ENCODE results near the gene PTK6.
"Not testable (repeated sequence)": the region's sequence is repeated elsewhere in the genome, so short reads cannot be mapped to it uniquely, and the experiment has no call there.

PTK6 gene

DNA sequence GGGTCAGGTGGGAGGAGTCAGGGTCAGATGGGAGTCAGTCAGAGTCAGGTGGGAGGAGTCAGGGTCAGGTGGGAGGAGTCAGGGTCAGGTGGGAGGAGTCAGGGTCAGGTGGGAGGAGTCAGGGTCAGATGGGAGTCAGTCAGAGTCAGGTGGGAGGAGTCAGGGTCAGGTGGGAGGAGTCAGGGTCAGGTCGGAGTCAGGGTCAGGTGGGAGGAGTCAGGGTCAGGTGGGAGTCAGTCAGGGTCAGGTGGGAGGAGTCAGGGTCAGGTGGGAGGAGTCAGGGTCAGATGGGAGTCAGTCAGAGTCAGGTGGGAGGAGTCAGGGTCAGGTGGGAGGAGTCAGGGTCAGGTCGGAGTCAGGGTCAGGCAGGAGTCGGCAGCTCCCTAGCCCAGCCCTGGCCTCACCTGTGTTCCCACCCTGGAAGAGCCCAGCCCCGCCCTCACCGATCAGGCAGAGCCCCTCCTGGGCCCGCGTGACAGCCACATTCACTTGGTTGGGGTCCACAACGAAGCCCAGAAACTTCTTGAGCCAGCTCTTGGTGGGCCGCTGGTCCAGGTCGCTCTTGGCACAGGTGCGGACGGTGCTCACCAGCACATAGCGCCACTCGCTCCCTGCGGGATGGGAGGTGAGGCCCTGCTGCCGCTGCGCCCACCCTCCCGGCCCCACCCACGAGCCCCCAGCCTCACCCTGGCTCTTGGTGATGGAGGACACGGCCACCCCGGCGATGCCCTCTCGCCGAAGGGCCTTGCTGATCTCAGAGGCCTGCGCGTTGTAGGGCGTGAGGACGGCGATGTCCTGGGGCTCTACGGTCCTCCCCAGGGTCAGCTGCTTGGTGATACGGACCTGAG lies 22.5 kb upstream of the PTK6 start:
- FAIRE-seq: peak; percentile 90
- DNase-seq (ENCODE audit: low spot score): not testable (repeated sequence)

DNA sequence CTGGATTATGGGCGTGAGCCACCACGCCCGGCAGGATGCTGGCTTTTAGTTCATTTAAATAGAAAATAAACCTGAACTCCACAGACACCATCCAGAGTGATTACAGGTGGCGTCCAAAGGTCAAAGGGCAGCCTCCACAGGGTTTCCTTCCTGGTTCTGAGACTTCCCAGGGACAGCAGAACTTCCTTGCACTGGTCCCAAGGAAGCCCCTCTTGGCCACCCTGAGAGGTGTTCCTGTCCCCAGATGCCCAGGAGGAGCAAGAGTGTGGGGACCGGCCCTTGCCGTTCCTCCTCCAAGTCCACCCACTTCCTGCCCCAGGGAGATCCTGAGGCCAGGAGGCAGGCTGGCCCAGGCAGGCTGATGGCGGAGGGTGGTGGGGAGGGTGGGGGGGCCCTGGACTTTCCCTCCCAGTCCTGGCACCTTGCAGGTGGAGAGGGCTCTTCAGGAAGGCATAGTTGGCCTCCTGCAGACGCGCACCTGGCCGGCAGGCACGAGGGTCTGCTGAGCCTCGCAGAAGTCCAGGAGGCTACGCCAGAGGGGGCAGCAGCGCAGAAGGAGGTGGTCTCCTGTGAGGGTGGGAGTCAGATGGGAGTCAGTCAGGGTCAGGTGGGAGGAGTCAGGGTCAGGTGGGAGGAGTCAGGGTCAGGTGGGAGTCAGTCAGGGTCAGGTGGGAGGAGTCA lies 21.8 kb upstream of the PTK6 start:
- DNase-seq (ENCODE audit: low spot score): no peak
- peak; percentile 61 for FAIRE-seq

DNA sequence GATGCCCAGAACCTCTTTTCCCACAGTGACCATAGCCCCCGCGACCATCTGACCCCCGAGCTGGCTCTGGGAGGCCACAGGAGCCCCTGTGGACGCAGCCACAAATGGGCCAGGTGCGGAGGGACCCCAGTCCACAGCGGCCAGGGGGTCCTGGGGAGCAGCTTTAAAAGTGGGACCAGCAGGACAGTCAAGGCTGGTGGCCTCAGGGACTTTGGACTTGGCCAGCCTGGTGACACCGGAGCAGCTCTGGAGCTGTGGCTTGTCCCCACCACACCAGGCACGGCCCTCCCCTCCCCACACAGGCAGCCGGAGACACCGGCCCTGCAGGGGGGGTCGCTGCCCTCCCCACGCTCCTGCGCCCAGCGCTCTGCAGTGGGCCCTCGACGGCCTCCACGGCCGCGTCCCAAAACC lies 20.3 kb upstream of the PTK6 start:
- DNase-seq (ENCODE audit: low spot score): no peak
- no peak for FAIRE-seq

DNA sequence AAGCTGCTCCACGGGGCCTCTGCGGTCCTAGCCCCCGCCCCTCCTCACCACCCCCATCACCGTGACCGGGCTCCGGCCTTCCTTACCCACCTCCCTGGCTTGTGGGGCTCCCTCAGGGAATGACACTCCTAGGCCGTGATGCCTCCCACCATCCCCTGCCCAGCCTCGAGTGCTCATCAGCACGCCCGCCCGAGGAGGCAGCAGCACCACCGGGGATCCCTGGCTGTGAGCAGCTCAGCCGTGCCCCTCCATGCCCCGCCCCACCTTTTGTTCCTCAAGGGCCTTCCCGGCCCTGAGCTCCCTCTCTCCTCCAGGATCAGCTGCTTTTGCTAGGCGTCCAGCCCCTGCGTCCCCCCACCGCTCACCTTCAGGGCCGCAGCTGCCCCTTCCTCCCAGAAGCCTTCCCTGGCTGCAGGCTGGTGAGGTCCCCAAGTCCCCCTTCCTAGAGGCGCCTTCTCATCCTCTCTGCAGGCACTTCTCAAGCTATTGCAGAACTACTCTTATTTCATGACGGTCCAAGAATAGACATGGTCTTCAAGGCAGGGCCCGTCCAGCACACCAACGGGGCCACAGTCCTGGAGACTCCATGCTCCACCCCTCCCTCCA lies 19.8 kb upstream of the PTK6 start:
- DNase-seq (ENCODE audit: low spot score) (no peak), FAIRE-seq (peak; percentile 58)

DNA sequence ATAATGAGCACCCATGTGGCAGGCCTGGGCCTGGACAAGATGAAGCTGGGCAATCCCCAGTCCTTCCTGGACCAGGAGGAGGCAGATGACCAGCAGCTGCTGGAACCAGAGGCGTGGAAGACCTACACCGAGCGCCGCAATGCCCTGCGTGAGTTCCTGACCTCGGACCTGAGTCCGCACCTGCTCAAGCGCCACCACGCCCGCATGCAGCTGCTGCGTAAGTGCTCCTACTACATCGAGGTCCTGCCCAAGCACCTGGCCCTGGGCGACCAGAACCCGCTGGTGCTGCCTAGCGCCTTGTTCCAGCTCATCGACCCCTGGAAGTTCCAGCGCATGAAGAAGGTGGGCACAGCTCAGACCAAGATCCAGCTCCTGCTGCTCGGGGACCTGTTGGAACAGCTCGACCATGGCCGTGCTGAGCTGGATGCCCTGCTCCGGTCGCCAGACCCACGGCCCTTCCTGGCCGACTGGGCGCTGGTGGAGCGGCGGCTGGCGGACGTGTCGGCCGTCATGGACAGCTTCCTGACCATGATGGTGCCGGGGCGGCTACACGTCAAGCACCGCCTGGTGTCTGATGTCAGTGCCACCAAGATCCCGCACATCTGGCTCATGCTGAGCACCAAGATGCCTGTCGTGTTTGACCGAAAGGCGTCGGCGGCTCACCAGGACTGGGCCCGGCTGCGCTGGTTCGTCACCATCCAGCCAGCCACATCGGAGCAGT lies 18.6 kb upstream of the PTK6 start:
- peak; percentile 53 for FAIRE-seq
- DNase-seq (ENCODE audit: low spot score): no peak

DNA sequence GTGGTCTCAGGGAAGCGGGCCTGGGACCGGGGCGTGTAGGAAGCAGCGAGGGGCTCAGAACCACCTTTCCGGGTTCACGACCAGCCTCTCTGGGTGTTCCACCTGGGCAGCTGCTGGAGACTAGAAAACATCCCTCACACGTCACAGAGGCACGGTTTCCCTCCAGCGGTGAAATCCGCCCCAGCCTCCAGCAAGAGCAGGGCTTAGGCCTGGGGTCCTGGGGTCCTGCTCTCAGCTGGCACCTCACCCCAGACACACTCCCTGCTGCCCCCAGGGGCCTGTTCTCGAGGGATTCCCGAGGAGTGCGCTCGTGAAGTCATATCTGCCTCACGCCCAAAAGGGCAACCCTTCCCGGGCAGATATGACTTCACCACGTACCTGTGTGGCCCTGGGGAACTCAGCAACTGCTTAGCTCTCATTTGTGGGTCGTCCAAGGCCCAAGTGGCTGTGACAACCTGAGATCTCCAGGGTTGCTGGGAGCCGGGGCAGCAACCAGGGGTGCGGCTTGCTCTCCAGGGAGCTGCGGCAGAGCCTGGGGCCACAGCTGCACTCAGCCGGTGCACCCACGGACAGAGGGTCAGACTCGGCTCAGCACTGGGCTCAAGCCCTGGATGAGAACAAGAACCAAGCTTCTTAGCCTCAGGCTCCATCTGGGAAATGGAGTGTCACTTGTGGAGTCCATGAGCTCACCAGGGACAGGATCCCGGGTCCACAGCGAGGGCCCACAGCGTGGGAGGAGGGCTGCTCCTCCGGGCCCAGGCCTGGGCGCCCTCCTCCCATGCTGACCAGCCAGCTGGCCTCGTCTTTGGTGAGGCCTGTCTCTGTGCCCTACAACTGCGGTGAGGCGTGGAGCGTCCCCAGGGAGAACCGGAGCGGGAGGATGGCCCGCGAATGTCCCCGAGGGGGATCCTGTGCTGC lies 17.4 kb upstream of the PTK6 start:
- DNase-seq (ENCODE audit: low spot score): no peak
- FAIRE-seq: no peak

DNA sequence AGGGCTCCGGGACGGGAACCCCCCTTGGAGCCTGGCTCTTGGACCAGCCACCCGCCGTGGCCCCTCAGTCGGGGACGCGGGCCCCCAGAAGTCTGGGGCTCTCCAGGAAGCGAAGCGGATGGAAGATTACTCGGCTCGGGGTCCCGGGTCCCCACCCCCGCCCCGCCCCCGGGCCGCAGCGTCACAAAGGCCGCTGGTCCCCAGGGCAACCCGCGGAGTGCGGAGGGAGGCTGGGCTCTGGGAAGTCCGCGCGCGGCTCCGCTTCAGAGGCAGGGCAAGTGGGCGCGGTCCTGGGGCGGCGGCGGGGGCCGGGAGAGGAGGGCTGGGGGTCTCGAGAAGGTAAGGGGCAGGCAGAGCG lies 16.7 kb upstream of the PTK6 start, which contains the start of gene FNDC11:
Gene FNDC11 (plus strand): TSS at position 227 of the 358 bp plus-strand sequence. CDS start 1,505 bp downstream, outside the sequence.
- DNase-seq (ENCODE audit: low spot score): no peak
- no peak for FAIRE-seq

DNA sequence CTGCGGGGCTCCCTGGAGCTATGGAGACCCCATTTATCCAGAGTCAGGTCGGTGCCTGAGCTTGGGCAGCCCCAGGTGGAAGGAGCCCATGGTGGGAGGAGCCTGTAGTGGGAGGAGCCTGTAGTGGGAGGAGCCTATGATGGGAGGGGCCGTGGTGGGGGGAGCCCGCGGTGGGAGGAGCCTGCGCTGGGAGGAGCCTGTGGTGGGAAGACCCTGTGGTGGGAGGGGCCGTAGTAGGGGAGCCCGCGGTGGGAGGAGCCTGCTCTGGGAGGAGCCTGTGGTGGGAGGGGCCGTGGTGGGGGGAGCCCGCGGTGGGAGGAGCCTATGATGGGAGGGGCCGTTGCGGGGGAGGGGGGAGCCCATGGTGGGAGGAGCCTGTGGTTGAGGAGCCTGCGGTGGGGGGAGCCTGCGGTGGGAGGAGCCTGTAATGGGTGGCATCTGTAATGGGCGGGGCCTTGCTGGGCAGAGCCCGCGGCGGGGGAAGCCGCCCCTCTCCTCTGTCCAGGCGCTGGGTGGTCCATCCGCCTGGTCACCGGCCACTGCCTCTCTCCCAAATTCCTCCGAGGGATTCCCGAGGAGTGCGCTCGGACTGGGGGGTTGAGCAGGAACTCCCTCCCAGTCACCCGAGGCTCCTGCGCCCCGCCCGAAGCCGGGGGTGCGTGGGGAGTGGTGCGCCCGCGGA lies 16.2 kb upstream of the PTK6 start:
- FAIRE-seq (peak; percentile 88), DNase-seq (ENCODE audit: low spot score) (peak; percentile 62)

DNA sequence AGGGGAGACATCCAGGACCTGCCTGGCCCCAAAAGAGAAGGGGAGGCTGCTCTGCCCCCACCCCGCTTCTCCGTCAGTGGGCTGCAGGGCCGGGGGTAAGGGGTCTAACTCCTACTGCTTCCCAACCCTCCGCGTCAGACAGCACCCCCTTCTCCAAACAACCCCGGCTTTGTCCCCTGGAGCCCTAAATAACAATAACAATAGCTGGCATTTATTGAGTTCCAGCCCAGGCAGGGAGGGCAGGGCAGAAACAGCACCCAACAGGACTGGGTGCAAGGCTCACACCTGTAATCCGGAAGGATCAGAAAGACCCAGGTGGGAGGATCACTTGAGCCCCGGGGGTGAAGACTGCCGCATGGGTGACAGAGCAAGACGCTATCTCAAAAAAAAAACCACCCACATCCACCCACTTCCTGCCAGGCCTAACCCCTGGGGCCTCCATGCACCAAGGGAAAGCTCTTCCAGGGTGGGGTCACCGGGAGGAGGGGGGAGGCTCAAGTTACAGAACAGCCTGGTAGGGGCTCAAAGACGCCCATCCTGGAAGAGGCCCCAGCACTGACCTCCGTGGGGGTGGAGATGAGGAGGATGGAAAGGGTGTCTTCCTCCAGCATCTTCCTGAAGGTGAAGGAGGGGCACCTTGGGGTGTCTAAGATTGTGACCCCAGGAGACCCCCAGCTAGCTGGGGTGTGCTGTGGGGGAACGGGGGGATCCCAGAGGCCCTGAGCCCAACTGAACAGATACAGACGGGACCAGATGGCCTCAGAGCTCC lies 15.5 kb upstream of the PTK6 start:
- no peak for DNase-seq (ENCODE audit: low spot score)
- FAIRE-seq: no peak

DNA sequence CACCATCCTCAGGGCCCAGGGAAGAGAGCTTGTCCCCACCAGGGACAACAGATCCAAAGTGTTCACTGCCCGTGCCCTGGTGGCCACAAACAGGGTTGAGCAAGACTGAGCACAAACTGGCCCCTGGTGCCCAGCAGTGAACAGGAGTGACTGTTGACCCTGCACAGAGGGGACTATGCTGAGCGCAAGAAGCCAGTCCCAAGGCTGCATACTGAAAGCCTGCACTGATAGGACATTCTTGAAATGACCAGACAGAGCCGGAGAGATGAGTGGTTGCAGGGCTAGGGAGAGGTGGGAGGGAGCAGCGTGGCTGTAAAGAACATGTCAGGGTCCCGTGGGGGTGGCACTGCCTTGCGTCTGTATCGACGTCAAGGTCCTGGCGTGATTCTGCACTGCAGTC lies 13.9 kb upstream of the PTK6 start:
- FAIRE-seq: no peak
- DNase-seq (ENCODE audit: low spot score): no peak

DNA sequence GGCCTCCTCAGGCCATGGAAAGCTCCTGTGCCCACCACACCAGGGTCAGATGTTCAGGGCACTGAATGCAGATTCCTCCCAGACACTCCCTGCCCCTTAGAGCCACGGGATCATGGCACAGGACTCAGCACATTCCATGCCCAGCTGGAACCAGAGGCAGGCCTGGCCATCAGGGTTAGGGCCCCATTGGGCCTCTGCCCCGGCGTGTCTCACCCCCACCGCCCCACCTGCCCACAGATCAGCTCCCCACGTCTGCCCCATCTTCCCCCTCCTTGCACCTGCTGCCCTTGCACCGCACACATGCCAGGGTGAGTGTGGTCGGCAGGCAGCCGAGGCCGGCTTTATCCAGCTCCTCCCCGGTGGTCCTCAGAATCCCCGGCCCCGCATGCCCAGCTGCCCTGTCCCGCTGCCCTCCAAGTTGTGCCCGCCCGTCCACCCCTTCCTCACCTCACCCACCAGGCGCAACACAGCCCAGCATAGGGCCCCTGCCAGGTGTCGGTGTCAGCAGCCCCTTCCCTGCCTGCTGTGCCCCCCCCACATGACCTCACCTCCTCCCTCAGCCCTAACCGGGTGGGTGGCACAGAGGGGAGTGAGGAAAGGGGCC lies 12.6 kb upstream of the PTK6 start:
- FAIRE-seq (peak; percentile 50), DNase-seq (ENCODE audit: low spot score) (no peak)

DNA sequence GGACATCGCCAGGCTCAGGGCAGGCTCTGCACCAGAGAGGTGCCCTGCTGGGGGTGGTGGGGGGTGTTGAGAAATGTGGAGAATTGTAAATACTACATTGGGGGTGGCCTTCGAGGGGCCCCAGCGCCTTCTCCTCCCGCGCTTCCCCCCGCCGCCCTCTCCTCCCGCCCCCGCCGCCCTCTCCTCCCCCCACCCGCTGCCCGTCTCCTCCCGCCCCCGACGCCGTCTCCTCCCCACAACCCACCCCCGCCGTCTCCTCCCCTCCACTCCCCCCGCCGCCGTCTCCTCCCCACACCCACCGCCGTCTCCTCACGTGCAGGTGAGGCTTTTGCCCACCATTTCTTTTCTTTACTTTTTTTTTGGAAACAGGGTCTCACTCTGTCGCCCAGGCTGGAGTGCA lies 11.8 kb upstream of the PTK6 start:
- FAIRE-seq: no peak
- no peak for DNase-seq (ENCODE audit: low spot score)

DNA sequence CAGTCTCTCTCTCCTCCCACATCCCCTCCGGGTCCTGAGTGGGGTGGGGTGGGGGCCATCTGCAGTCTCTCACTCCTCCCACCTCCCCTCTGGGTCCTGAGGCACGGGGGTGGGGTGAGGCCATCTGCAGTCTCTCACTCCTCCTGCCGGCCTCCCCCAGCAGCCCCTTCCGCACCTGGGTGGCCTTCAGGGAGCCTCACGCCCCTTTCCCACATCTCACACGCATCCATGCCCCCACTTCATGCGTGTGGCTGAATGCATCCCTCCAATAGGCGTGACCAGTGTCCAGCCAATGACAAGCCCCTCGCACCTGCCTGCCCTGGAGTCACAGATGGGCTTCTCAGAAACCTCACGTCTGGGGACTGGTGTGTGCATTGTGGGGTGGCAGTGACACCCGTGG lies 11.4 kb upstream of the PTK6 start:
- FAIRE-seq: peak; percentile 5
- DNase-seq (ENCODE audit: low spot score): no peak

DNA sequence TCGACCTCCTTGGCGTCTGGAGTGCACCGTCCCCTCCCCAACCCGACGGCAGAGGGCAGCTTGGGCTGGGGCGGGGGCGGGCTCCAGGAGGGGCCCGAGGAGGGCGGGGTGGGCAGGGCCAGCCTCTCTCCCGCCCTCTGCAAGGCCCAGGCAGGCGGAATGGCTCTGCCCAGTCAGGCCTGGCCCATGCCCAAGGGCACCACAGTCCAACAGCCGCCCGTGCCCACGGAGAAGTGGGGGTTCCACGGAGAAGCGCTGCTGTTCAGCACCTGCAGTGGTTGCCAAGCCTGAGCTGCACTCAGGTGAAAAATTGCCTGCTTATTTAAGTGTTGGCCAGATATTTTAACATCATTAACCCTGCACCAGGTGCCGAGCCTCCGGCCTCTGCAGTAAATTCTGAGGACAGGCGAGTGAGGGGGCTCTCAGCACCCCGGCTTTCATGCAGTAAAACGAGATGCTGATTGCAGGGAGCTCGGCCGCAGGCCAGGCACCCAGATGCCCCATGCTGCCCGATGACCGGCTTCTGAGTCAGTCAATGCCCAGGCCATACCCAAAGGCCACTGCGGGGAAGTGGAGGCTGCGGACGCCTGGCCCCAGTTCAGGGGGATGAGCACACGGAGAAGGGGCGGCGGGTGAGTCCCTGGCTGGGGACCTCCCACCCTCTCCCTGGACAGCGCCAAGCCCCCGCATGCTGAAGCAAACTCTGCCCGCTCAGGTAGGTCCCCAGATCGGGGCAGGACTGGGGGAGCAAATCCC lies 10.7 kb upstream of the PTK6 start, which contains the start of gene SRMS:
Gene SRMS (minus strand): TSS at position 25 of the 756 bp plus-strand sequence. CDS start 286 bp downstream, outside the sequence.
- FAIRE-seq (no peak), DNase-seq (ENCODE audit: low spot score) (no peak)

DNA sequence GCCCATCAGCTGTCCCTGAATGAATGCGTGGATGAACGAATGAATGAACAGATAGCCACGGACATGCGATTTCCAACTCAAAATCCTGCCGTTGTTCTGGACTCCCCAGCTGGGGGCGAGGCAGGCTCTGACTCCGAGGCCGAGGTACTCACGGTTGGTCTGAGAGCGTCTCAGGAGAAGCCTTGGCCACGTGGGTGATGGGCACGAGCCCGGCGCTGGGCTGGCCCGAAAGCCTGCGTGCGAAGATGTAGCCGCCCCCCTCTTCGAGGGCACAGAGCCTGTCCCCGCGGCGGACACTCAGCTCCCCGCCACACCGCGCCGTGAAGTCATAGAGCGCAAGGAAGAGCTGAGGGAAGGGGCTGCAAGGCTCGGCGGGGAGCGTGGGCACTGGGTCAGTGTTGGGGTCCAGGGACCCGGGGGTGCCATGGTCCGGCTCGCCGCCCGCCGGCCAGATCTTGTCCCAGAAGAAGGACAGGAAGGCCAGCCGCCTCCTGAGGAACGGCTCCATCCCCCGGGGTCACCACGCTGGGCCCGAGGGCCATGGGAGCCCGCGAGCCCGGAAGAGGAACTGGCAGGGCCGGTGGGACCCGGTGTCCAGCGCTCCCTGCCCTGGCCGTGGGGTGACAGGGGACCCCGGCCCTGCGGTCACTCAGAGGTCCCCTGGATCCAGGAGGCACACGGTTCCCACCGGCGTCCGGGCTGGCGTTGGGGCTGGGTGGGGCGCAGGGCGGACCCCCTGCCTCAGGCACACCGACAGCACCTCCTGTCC lies 10.0 kb upstream of the PTK6 start:
- FAIRE-seq (no peak), DNase-seq (ENCODE audit: low spot score) (no peak)

DNA sequence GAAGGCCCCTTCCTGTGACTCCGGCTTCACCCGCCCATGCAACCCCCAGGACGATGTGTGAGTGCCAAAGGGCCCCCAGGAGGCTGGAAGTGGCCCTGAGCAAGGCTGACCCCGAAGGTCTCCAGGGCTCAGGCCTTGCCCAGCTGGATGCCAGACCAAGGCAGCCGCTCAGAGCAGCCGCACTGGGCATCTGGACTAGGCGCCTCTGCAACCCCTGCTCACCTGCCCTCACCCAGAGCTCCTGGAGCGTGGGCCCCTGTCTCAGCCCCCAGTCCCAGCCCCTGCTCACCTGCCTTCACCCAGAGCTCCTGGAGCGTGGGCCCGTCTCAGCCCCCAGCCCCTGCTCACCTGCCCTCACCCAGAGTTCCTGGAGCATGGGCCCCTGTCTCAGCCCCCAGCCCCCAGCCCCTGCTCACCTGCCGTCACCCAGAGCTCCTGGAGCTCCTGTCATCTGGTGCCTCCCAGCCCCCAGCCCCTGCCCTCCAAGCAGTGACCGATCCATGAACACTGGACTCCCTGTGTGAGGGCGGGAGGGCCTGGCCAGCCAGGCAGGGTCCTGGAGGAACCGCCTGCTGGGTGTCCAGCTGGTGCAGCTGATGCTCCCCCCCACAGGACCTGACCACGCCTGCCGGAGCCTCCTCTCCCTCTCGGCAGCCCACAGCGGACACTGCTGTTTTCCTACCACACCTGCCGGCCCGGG lies 9.2 kb upstream of the PTK6 start:
- no peak for DNase-seq (ENCODE audit: low spot score)
- no peak for FAIRE-seq

DNA sequence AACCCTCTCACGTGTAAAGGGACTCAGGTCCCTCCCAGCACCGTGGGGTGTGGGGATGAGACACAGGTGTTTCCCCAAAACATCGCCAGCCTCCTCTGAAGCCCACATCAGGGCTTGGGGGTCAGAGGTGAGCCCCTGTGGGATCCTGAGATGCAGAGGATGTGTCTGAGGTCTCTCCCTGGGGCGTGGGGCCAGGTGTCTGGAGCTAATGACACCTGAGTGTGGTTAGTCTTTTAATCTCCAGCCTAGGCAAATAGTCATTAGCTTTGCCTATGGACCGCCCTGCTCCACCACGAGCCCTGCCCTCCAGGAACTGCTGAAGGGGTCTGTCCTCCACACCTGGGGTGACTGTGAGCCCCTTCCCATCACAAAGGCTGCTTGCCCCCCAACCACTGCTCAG lies 8.6 kb upstream of the PTK6 start:
- DNase-seq (ENCODE audit: low spot score) (no peak), FAIRE-seq (no peak)

Data from urothelium cell line (cell line).